Nephron (organoid): ENCODE data around the gene CAPN11.

Experiments used
- H3K27ac Mint-ChIP-seq, 3 experiments: 2 replicates each; pipeline ENCODE4 v1.8.0; 2020; ENCODE audit warnings: mixed read lengths in 3 of 3, mild to moderate bottlenecking in 2 of 3, moderate library complexity in 1 of 3
- H3K27me3 Mint-ChIP-seq: 2 replicates; pipeline ENCODE4 v1.8.0; 2021; ENCODE audit warnings: low read depth, mild to moderate bottlenecking, moderate library complexity, mixed read lengths
- H3K36me3 Mint-ChIP-seq: 2 replicates; pipeline ENCODE4 v1.8.0; 2020; ENCODE audit warnings: low read depth, mixed read lengths
- H3K4me1 Mint-ChIP-seq: 2 replicates; pipeline ENCODE4 v1.8.0; 2020; ENCODE audit warnings: mixed read lengths
- H3K4me3 Mint-ChIP-seq, 3 experiments: 2 replicates each; pipeline ENCODE4 v1.8.0; 2020; ENCODE audit warnings: mild to moderate bottlenecking in 3 of 3, mixed read lengths in 3 of 3, moderate library complexity in 2 of 3
- H3K9me3 Mint-ChIP-seq: 2 replicates; pipeline ENCODE4 v1.8.0; 2020; ENCODE audit warnings: mixed read lengths
- CTCF ChIP-seq, 3 experiments: fragments of 200-600 bp; sonication (generic); IDR thresholded peaks; one replicate each; pipeline ENCODE4 v1.5.0; 2021; ENCODE audit warnings: antibody characterized with exemption in 3 of 3; ENCODE audit not compliant: unreplicated experiment in 3 of 3

Gene CAPN11

GRCh38 chr6:44171899-44172546 is 13.4 kb downstream of the CAPN11 start:
- Mint-ChIP-seq H3K4me3 (no peak overlapping the region), H3K4me1 (peaks cover 6% of the 10 kb centered on the region), H3K27me3 (peaks cover 15% of the 10 kb centered on the region), H3K27ac (no peak overlapping the region), H3K9me3 (no peaks in the 10 kb centered on the region), H3K36me3 (no peaks in the 10 kb centered on the region)
- no peak for TF ChIP-seq CTCF (IDR thresholded peaks at IDR 0.05; ENCODE audit: unreplicated experiment in 3 of 3)

GRCh38 chr6:44172731-44173500 is 14.3 kb downstream of the CAPN11 start:
- Mint-ChIP-seq H3K4me1 (peaks cover 6% of the 10 kb centered on the region), H3K27me3 (peaks cover 15% of the 10 kb centered on the region), H3K36me3 (no peaks in the 10 kb centered on the region), H3K4me3 (no peak overlapping the region), H3K27ac (no peak overlapping the region), H3K9me3 (no peaks in the 10 kb centered on the region)
- peak; percentile 83 to 89 (median 86) for TF ChIP-seq CTCF (IDR thresholded peaks at IDR 0.05; ENCODE audit: unreplicated experiment in 3 of 3)

GRCh38 chr6:44176130-44176761 is 17.6 kb downstream of the CAPN11 start:
- Mint-ChIP-seq H3K27ac (no peak overlapping the region), H3K4me3 (no peak overlapping the region)

GRCh38 chr6:44176762-44177509 is 18.3 kb downstream of the CAPN11 start:
- Mint-ChIP-seq H3K4me1 (peaks cover 6% of the 10 kb centered on the region), H3K27ac (no peak overlapping the region), H3K9me3 (no peaks in the 10 kb centered on the region), H3K36me3 (no peaks in the 10 kb centered on the region), H3K27me3 (peaks cover 6% of the 10 kb centered on the region), H3K4me3 (no peak overlapping the region)
- no peak for TF ChIP-seq CTCF (IDR thresholded peaks at IDR 0.05; ENCODE audit: unreplicated experiment in 3 of 3)

More at GRCh38 chr6:44176130-44176761, 17.6 kb downstream of the CAPN11 start:
- no peak for TF ChIP-seq CTCF (IDR thresholded peaks at IDR 0.05; ENCODE audit: unreplicated experiment in 3 of 3)
- Mint-ChIP-seq H3K9me3 (no peaks in the 10 kb centered on the region), H3K27me3 (peaks cover 6% of the 10 kb centered on the region), H3K4me1 (peaks cover 6% of the 10 kb centered on the region), H3K36me3 (no peaks in the 10 kb centered on the region)

- Mint-ChIP-seq H3K27ac (peak overlapping the region in 2 of 3 experiments; percentile 53 to 57), H3K4me1 (peaks cover under 1% of the 10 kb centered on the region), H3K36me3 (no peaks in the 10 kb centered on the region), H3K9me3 (no peaks in the 10 kb centered on the region), H3K4me3 (no peak overlapping the region), H3K27me3 (peaks cover 9% of the 10 kb centered on the region)
- TF ChIP-seq CTCF (IDR thresholded peaks at IDR 0.05; ENCODE audit: unreplicated experiment in 3 of 3) = no peak
Measured at GRCh38 chr6:44177691-44178423, 19.2 kb downstream of the CAPN11 start.
